Stimulated activated CD4-positive, alpha-beta T cell treated with anti-CD3 and anti-CD28 coated beads, Interleukin-12 subunit alpha, Interleukin-12 subunit beta, amount 100 ng/mL, for 4 hours (primary cell): ENCODE measurements around the gene PTPRT.
"Not testable (repeated sequence)": the region's sequence is repeated elsewhere in the genome, so short reads cannot be mapped to it uniquely, and the experiment has no call there.

Experiments
- DNase-seq: peaks from one replicate; pipeline ENCODE4 v3.0.0-alpha.2; 2020

Gene PTPRT

GRCh38 chr20:42959996-42960395 lies 229.7 kb downstream of the PTPRT start:
- no peak for DNase-seq

- DNase-seq: no peak
Observed at GRCh38 chr20:42958367-42959069, 231.2 kb downstream of the PTPRT start.

- DNase-seq: no peak
Observed at GRCh38 chr20:42957704-42958095, 232.0 kb downstream of the PTPRT start.

GRCh38 chr20:42957018-42957703 lies 232.5 kb downstream of the PTPRT start:
- no peak for DNase-seq

- no peak for DNase-seq
Observed at GRCh38 chr20:42955713-42956112, 234.0 kb downstream of the PTPRT start.

- no peak for DNase-seq
Observed at GRCh38 chr20:42954951-42955350, 234.8 kb downstream of the PTPRT start.

- no peak for DNase-seq
Observed at GRCh38 chr20:42949950-42950349, 239.8 kb downstream of the PTPRT start.

- no peak for DNase-seq
Observed at GRCh38 chr20:42945234-42945994, 244.3 kb downstream of the PTPRT start.

GRCh38 chr20:42941629-42942028 lies 248.1 kb downstream of the PTPRT start:
- no peak for DNase-seq

- no peak for DNase-seq
Observed at GRCh38 chr20:42938441-42939205, 251.1 kb downstream of the PTPRT start.

- no peak for DNase-seq
Observed at GRCh38 chr20:42936482-42936881, 253.2 kb downstream of the PTPRT start.

- DNase-seq: no peak
Observed at GRCh38 chr20:42924215-42924614, 265.5 kb downstream of the PTPRT start.

- no peak for DNase-seq
Observed at GRCh38 chr20:42923348-42923918, 266.3 kb downstream of the PTPRT start.

GRCh38 chr20:42920776-42921175 lies 268.9 kb downstream of the PTPRT start:
- DNase-seq: no peak

GRCh38 chr20:42919316-42919715 lies 270.4 kb downstream of the PTPRT start:
- DNase-seq: no peak

GRCh38 chr20:42915081-42915480 lies 274.6 kb downstream of the PTPRT start:
- no peak for DNase-seq

GRCh38 chr20:42914302-42914701 lies 275.4 kb downstream of the PTPRT start:
- no peak for DNase-seq

- DNase-seq: not testable (repeated sequence)
Observed at GRCh38 chr20:42910808-42911207, 278.9 kb downstream of the PTPRT start.

GRCh38 chr20:42907730-42908129 lies 282.0 kb downstream of the PTPRT start:
- DNase-seq: no peak

- no peak for DNase-seq
Observed at GRCh38 chr20:42906120-42906519, 283.6 kb downstream of the PTPRT start.

GRCh38 chr20:42902509-42902908 lies 287.2 kb downstream of the PTPRT start:
- no peak for DNase-seq

- no peak for DNase-seq
Observed at GRCh38 chr20:42901689-42902440, 287.8 kb downstream of the PTPRT start.
